Brain microvascular endothelial cell (primary cell): ENCODE data around the gene ERBB4.
"Not testable (repeated sequence)": the region's sequence is repeated elsewhere in the genome, so short reads cannot be mapped to it uniquely, and the experiment has no call there.

Source experiments
- DNase-seq: peaks from one replicate; pipeline ENCODE4 v3.0.0-alpha.2; 2020
- H3K27ac ChIP-seq: fragments of 250-450 bp; sonication (Bioruptor Pico); 2 replicates; pipeline ENCODE4 v1.5.1; 2020; ENCODE audit warnings: mild to moderate bottlenecking, moderate library complexity
- H3K27me3 ChIP-seq: fragments of 250-450 bp; sonication (Bioruptor Pico); replicated peaks from 2 replicates; pipeline ENCODE4 v1.5.1; 2020; ENCODE audit warnings: mild to moderate bottlenecking
- H3K36me3 ChIP-seq: fragments of 250-450 bp; sonication (Bioruptor Pico); replicated peaks from 2 replicates; pipeline ENCODE4 v1.5.1; 2020; ENCODE audit warnings: mild to moderate bottlenecking
- H3K4me3 ChIP-seq: 2 replicates; pipeline ENCODE4 v1.5.1; 2011; ENCODE audit warnings: low read depth, mild to moderate bottlenecking, control low read depth, low read length, moderate library complexity
- CTCF ChIP-seq: IDR thresholded peaks from 2 replicates; pipeline ENCODE4 v1.5.1; 2011; ENCODE audit warnings: low read depth, mild to moderate bottlenecking, moderate library complexity, low read length, control low read depth, inconsistent platforms; ENCODE audit errors: missing control alignments
- in situ Hi-C: cut with HindIII; loops from 2 replicates; pipeline ENCODE4 v1.10.0; 2017; ENCODE audit warnings: low sequenced_read_pairs, low pct_ligation_motif_present

ERBB4 gene

GRCh38 chr2:212024040-212024439, 514.6 kb downstream of the ERBB4 start:
- H3K4me3 ChIP-seq, result no peak overlapping the region
- TF ChIP-seq CTCF, result no peak
- in situ Hi-C loops, result no loop called here
- H3K27me3 ChIP-seq, result no peaks in the 10 kb centered on the region
- no peak for DNase-seq
- H3K36me3 ChIP-seq, result no peaks in the 10 kb centered on the region
- no peak overlapping the region for H3K27ac ChIP-seq

- no peak for DNase-seq
- no peak for TF ChIP-seq CTCF
- in situ Hi-C loops, result no loop called here
- no peak overlapping the region for H3K4me3 ChIP-seq
- H3K27ac ChIP-seq, result no peak overlapping the region
- no peaks in the 10 kb centered on the region for H3K36me3 ChIP-seq
- no peaks in the 10 kb centered on the region for H3K27me3 ChIP-seq
These were observed 515.6 kb downstream of the ERBB4 start for GRCh38 chr2:212022966-212023365.

GRCh38 chr2:212021947-212022346, 516.7 kb downstream of the ERBB4 start:
- no peak for TF ChIP-seq CTCF
- in situ Hi-C loops, result no loop called here

GRCh38 chr2:212015588-212015987, 523.0 kb downstream of the ERBB4 start:
- no peak overlapping the region for H3K4me3 ChIP-seq
- H3K36me3 ChIP-seq, result no peaks in the 10 kb centered on the region
- no peaks in the 10 kb centered on the region for H3K27me3 ChIP-seq
- in situ Hi-C loops, result no loop called here
- no peak for DNase-seq
- H3K27ac ChIP-seq, result no peak overlapping the region
- TF ChIP-seq CTCF, result no peak

More at GRCh38 chr2:212021947-212022346, 516.7 kb downstream of the ERBB4 start:
- DNase-seq, result peak; percentile 57
- H3K27ac ChIP-seq, result peak overlapping the region; percentile 21
- H3K36me3 ChIP-seq, result no peaks in the 10 kb centered on the region
- no peak overlapping the region for H3K4me3 ChIP-seq
- H3K27me3 ChIP-seq, result no peaks in the 10 kb centered on the region

- Histone ChIP-seq H3K4me3 (no peak overlapping the region), H3K27me3 (no peaks in the 10 kb centered on the region), H3K36me3 (no peaks in the 10 kb centered on the region), H3K27ac (no peak overlapping the region)
- TF ChIP-seq CTCF, result no peak
- in situ Hi-C loops, result no loop called here
- DNase-seq, result no peak
These were observed 525.0 kb downstream of the ERBB4 start for GRCh38 chr2:212013626-212014025.

GRCh38 chr2:212010305-212010704, 528.3 kb downstream of the ERBB4 start:
- in situ Hi-C loops, result not testable (repeated sequence)

More at GRCh38 chr2:212010305-212010704, 528.3 kb downstream of the ERBB4 start:
- not testable (repeated sequence) for DNase-seq, H3K27ac ChIP-seq, H3K36me3 ChIP-seq, H3K27me3 ChIP-seq, H3K4me3 ChIP-seq
